Thyroid gland (tissue), 4 donors: ENCODE results near the gene PSME4. TPM values are rescaled to one million over a fixed set of nuclear protein-coding genes. Genes with fewer than 3 reads are reported as not detected.

Experiments used
- DNase-seq, 2 donors: peaks; one replicate each; pipeline ENCODE4 v3.0.0-alpha.2; 2019
- H3K27ac ChIP-seq, 3 donors: fragments of 200-600 bp; sonication (generic); 1 replicate in 2 of 3; 2 replicates in 1 of 3; pipeline ENCODE4 v1.5.1; 2016 to 2019; ENCODE audit warnings: mild to moderate bottlenecking in 1 of 3, moderate library complexity in 1 of 3
- H3K27me3 ChIP-seq: fragments of 200-600 bp; sonication (generic); one replicate; pipeline ENCODE4 v1.5.1; 2019
- H3K36me3 ChIP-seq, 2 donors: fragments of 200-600 bp; sonication (generic); one replicate each; pipeline ENCODE4 v1.5.1; 2016 to 2019
- H3K4me1 ChIP-seq, 2 donors: fragments of 200-600 bp; sonication (generic); one replicate each; pipeline ENCODE4 v1.5.1; 2017 to 2019
- H3K4me3 ChIP-seq, 3 donors: fragments of 200-600 bp; sonication (generic); replicated peaks in 1 of 3; 1 replicate in 2 of 3; 2 replicates in 1 of 3; pipeline ENCODE4 v1.5.1; 2016; ENCODE audit warnings: mild to moderate bottlenecking in 1 of 3
- H3K9me3 ChIP-seq: fragments of 200-600 bp; sonication (generic); one replicate; pipeline ENCODE4 v1.5.1; 2017
- POLR2A ChIP-seq, 2 donors: fragments of 450-650 bp; IDR thresholded peaks; one replicate each; pipeline ENCODE4 v1.6.1; 2017; ENCODE audit warnings: antibody characterized with exemption in 2 of 2, mild to moderate bottlenecking in 2 of 2, moderate library complexity in 1 of 2
- WGBS, 2 donors: methylation state at CpG; one replicate each; pipeline ENCODE4 v1.1.5; 2017; 5-methylcytosine and 5-hydroxymethylcytosine counted together
- intact Hi-C: fragments of 100-400 bp; cut with DNase I; formaldehyde crosslinking; loops from one replicate; pipeline ENCODE4 v1.15.1; 2023
- microRNA-seq: library from miRNA; unstranded; fragments of <30 nt; microRNA quantifications from one replicate; pipeline ENCODE4, GENCODE V29; 2016
- small RNA-seq: library from RNA; depleted of rRNA; stranded (forward); fragments of <200 nt; gene quantifications from one replicate; pipeline ENCODE3, GENCODE V24; 2016
- total RNA-seq, 4 donors: library from RNA; depleted of rRNA; stranded (reverse); fragments of >200 nt; gene quantifications; one replicate each; pipeline ENCODE4 v1.2.3, GENCODE V29; 2016
- TF ChIP-seq, protein P1 (sequence below), 6 experiments: fragments of 200-600 bp in 3 of 6; fragments of 450-650 bp in 3 of 6; sonication (generic) in 3 of 6; IDR thresholded peaks; one replicate each; pipeline ENCODE4 v1.5.1; 2016 to 2019; ENCODE audit warnings: antibody characterized with exemption in 6 of 6, mild to moderate bottlenecking in 2 of 6, inconsistent platforms in 1 of 6, moderate library complexity in 1 of 6

Gene PSME4
- total RNA-seq, 4 donors from 2014 or later, result 64.3 to 131 (median 84.4) TPM

DNA sequence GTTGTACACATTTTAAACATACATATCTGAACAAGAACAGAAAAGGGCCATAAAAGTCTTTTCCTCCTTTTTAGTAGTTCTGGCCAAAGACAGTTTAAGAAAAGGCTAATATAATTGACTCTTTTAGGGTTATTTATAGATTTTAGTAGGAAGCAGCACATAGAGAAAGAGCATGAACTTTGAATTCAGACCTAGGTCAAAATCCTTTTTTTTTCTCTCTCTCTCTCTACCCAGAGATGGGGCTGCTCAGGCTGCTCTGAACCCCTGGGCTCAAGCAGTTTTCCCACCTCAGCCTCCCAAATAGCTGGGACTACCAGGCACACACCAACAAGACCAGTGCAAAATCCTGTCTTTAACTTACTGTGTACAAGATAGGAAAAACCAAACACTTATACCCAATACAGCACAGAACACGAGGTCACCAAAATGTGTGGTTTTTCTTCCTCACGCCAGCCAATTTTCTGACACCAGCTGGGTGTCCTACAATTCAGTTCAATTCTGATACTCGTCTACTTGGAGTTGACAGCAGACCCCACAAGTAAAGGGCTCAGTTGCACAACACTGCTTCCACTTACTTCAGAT lies 151.8 kb downstream of the PSME4 start:
- H3K36me3 ChIP-seq, result peaks cover 11 to 29% of the 10 kb centered on the region in 2 donors
- intact Hi-C loops, result no loop called here
- H3K27ac ChIP-seq, result no peak overlapping the region
- H3K27me3 ChIP-seq, result no peaks in the 10 kb centered on the region
- 87 to 91% methylated on average over 3 of the region's 3 CpGs for WGBS, 2 donors
- no peaks in the 10 kb centered on the region for H3K4me1 ChIP-seq
- no peak for DNase-seq
- no peaks in the 10 kb centered on the region for H3K9me3 ChIP-seq
- TF ChIP-seq POLR2A (IDR thresholded peaks at IDR 0.05), result no peak
- TF ChIP-seq, protein P1, sequence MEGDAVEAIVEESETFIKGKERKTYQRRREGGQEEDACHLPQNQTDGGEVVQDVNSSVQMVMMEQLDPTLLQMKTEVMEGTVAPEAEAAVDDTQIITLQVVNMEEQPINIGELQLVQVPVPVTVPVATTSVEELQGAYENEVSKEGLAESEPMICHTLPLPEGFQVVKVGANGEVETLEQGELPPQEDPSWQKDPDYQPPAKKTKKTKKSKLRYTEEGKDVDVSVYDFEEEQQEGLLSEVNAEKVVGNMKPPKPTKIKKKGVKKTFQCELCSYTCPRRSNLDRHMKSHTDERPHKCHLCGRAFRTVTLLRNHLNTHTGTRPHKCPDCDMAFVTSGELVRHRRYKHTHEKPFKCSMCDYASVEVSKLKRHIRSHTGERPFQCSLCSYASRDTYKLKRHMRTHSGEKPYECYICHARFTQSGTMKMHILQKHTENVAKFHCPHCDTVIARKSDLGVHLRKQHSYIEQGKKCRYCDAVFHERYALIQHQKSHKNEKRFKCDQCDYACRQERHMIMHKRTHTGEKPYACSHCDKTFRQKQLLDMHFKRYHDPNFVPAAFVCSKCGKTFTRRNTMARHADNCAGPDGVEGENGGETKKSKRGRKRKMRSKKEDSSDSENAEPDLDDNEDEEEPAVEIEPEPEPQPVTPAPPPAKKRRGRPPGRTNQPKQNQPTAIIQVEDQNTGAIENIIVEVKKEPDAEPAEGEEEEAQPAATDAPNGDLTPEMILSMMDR (IDR thresholded peaks at IDR 0.05), result no peak
- no peak overlapping the region for H3K4me3 ChIP-seq

Small RNAs within 50 kb of the gene (microRNA-seq; reads per million reads assigned to microRNA genes)
- not detected for gene MIR3682

Small RNAs within 50 kb of the gene (small RNA-seq; reads per million reads assigned to genes)
- not detected for gene MIR3682

Other genes starting within 250 kb of the PSME4 start
- gene CHAC2, start 203.2 kb downstream of the PSME4 start, total RNA-seq, result 1 to 10 TPM; 1.7 to 3.2 (median 1.9) TPM
- 10 to 100 TPM; 24.2 to 32.2 (median 30.2) TPM for gene ASB3, start 184.0 kb downstream of the PSME4 start, total RNA-seq
- gene ERLEC1, start 183.9 kb downstream of the PSME4 start, total RNA-seq, result 100 to 1,000 TPM in 1 of 4 donors, 10 to 100 TPM in 3; 54.1 to 138 (median 83.2) TPM
- gene GPR75, start 111.0 kb downstream of the PSME4 start, total RNA-seq, result 1 to 10 TPM; 3.7 to 7.9 (median 6.1) TPM
- 10 to 100 TPM; 14.1 to 29.2 (median 26.2) TPM for gene ACYP2, start 144.6 kb upstream of the PSME4 start, total RNA-seq